GM12872 (cell line): ENCODE data around the gene RBBP8.

Experiments used
- CTCF ChIP-seq: IDR thresholded peaks from 3 replicates; pipeline ENCODE4 v1.5.1; 2011; ENCODE audit warnings: low read depth, mild to moderate bottlenecking, low read length, moderate library complexity; ENCODE audit not compliant: insufficient read depth

The RBBP8 gene

GRCh38 chr18:23036660-23037201 is 103.6 kb downstream of the RBBP8 start:
- TF ChIP-seq CTCF, result no peak

GRCh38 chr18:23037646-23038045 is 104.5 kb downstream of the RBBP8 start:
- no peak for TF ChIP-seq CTCF

- no peak for TF ChIP-seq CTCF
Measured at GRCh38 chr18:23038712-23039111, 105.6 kb downstream of the RBBP8 start.

GRCh38 chr18:23042133-23042532 is 109.0 kb downstream of the RBBP8 start:
- TF ChIP-seq CTCF, result no peak

GRCh38 chr18:23043803-23044376 is 110.8 kb downstream of the RBBP8 start:
- TF ChIP-seq CTCF, result no peak

- no peak for TF ChIP-seq CTCF
Measured at GRCh38 chr18:23049698-23050373, 116.7 kb downstream of the RBBP8 start.

- no peak for TF ChIP-seq CTCF
Measured at GRCh38 chr18:23053776-23054457, 120.8 kb downstream of the RBBP8 start.
